Neural crest cell (in vitro differentiated cells): ENCODE data around the gene CNTN4. TPM values are rescaled to one million over a fixed set of nuclear protein-coding genes. Genes with fewer than 3 reads are reported as not detected.

ENCODE experiments used
- DNase-seq: peaks from one replicate; pipeline ENCODE4 v3.0.0; 2021; ENCODE audit warnings: low read depth, mixed read lengths, low spot score
- H3K27ac Mint-ChIP-seq: one replicate; pipeline ENCODE4 v1.8.0; 2021; ENCODE audit warnings: mild to moderate bottlenecking, mixed read lengths; ENCODE audit not compliant: unreplicated experiment
- H3K27me3 Mint-ChIP-seq: 2 replicates; pipeline ENCODE4 v1.8.0; 2021; ENCODE audit warnings: low read depth, mild to moderate bottlenecking, mixed read lengths
- H3K36me3 Mint-ChIP-seq: 2 replicates; pipeline ENCODE4 v1.8.0; 2021; ENCODE audit warnings: low read depth, mild to moderate bottlenecking, mixed read lengths
- H3K4me1 Mint-ChIP-seq: 2 replicates; pipeline ENCODE4 v1.8.0; 2021; ENCODE audit warnings: mixed read lengths
- H3K4me3 Mint-ChIP-seq: one replicate; pipeline ENCODE4 v1.8.0; 2021; ENCODE audit warnings: mild to moderate bottlenecking, mixed read lengths
- H3K9me3 Mint-ChIP-seq: 2 replicates; pipeline ENCODE4 v1.8.0; 2021; ENCODE audit warnings: mixed read lengths
- CTCF ChIP-seq: fragments of 200-600 bp; sonication (generic); conservative IDR thresholded peaks from 2 replicates; pipeline ENCODE4 v1.5.0; 2021; ENCODE audit warnings: antibody characterized with exemption, mild to moderate bottlenecking
- total RNA-seq: library from RNA; stranded (reverse); gene quantifications from 2 replicates; pipeline ENCODE4 v1.2.1, GENCODE V29; 2021

Gene CNTN4
- total RNA-seq, 1 donor from 2014 or later: 2.9 TPM

DNA sequence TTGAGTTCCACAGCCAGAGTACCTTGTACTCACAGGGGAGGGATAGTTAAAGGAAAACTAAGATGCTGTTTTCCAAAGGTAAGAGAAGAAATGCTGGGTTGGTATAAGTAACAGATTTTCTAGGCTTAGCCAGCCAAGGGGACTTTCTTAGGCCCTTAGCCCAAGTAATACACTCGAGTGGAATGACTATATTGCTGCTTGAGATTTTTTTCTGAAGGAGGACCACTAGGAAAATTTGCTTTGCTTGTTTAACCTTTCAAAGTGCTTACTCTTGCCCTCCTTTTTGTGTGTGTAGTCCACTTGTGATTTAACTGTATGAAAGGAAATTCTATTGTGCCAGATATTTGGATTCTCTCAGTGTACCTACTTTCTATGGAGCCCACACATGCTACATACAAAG, 961.0 kb downstream of the CNTN4 start:
- TF ChIP-seq CTCF: no peak
- Mint-ChIP-seq H3K9me3 (no peaks in the 10 kb centered on the region), H3K27ac (no peak overlapping the region), H3K4me1 (peaks cover under 1% of the 10 kb centered on the region), H3K36me3 (no peaks in the 10 kb centered on the region), H3K4me3 (no peak overlapping the region), H3K27me3 (no peaks in the 10 kb centered on the region)
- no peak for DNase-seq

GRCh38 chr3:3064297-3064696, 965.6 kb downstream of the CNTN4 start:
- Mint-ChIP-seq H3K27ac (no peak overlapping the region), H3K4me1 (no peaks in the 10 kb centered on the region), H3K36me3 (no peaks in the 10 kb centered on the region), H3K9me3 (no peaks in the 10 kb centered on the region), H3K27me3 (no peaks in the 10 kb centered on the region), H3K4me3 (no peak overlapping the region)
- DNase-seq: no peak
- TF ChIP-seq CTCF: no peak

DNA sequence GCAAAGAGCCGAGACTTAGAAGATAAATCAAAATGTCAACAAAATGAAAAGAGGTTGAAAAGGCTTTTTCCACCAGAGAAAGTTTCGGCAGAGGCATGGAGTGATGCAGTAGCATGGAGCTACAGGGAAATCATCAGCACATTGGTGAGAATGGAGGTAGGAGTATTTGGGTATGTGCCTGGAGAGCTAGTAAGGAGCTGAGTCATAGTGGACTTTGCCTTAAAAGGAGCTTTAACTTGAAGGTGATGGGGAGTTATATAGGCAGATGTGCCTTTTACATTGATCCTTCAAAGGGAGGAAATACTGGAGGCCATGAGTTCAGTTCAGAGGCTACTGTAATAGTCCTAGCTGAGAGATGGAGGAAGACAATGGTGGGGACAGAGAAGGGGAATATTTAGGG, 967.2 kb downstream of the CNTN4 start:
- TF ChIP-seq CTCF: no peak
- no peak for DNase-seq
- Mint-ChIP-seq H3K27ac (no peak overlapping the region), H3K9me3 (no peaks in the 10 kb centered on the region), H3K4me3 (no peak overlapping the region), H3K4me1 (no peaks in the 10 kb centered on the region), H3K36me3 (no peaks in the 10 kb centered on the region), H3K27me3 (no peaks in the 10 kb centered on the region)

DNA sequence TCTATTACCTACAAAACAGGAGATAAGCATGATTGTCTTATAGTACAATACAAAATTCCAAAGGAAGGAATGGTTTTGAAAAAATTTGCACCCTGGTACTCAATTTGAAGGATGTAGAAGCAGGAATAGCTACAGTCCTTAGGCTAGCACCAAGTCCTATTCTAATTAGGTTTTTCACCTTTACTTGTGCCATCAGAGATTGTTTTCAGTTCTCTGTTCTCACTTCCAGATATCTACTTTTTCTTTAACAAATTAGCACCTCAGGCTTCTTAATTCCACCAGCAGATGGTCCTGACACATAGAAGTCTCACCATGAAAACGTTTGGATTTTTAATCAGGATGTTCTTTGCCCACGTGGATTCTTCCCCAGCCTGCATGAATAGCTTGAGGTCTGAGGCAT, 967.7 kb downstream of the CNTN4 start:
- no peak for DNase-seq
- no peak for TF ChIP-seq CTCF
- H3K27ac Mint-ChIP-seq: no peak overlapping the region
- no peaks in the 10 kb centered on the region for H3K27me3 Mint-ChIP-seq
- H3K4me3 Mint-ChIP-seq: no peak overlapping the region
- no peaks in the 10 kb centered on the region for H3K4me1 Mint-ChIP-seq
- no peaks in the 10 kb centered on the region for H3K9me3 Mint-ChIP-seq
- no peaks in the 10 kb centered on the region for H3K36me3 Mint-ChIP-seq

GRCh38 chr3:3066910-3067309, 968.2 kb downstream of the CNTN4 start:
- no peak for DNase-seq
- H3K4me1 Mint-ChIP-seq: no peaks in the 10 kb centered on the region
- no peaks in the 10 kb centered on the region for H3K27me3 Mint-ChIP-seq
- no peaks in the 10 kb centered on the region for H3K9me3 Mint-ChIP-seq
- H3K36me3 Mint-ChIP-seq: no peaks in the 10 kb centered on the region
- TF ChIP-seq CTCF: no peak
- no peak overlapping the region for H3K4me3 Mint-ChIP-seq
- peak overlapping the region; percentile 13 for H3K27ac Mint-ChIP-seq

DNA sequence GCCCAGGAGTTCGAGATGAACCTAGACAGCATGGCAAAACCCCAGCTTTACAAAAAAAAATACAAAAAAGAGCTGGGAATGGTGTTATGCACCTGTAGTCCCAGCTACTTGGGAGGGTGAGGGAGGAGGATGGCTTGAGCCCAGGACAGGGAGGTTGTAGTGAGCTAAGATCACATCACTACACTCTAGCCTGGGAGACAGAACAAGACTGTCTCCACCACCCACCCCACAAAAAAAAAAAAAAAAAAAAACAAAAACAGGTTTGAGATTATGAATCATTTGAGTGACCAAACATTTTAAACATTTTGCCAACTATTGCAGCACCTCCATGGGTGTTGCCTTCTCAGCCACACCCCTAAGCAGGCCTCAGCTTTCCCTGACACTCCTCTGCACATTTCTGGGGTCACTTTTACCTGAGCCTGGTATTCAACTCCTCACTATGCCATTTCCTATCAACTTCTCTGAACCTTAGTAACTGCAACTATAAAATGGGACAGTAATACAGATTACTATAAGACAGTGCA, 969.8 kb downstream of the CNTN4 start:
- Mint-ChIP-seq H3K27me3 (no peaks in the 10 kb centered on the region), H3K36me3 (no peaks in the 10 kb centered on the region), H3K27ac (no peak overlapping the region), H3K4me1 (no peaks in the 10 kb centered on the region), H3K9me3 (no peaks in the 10 kb centered on the region), H3K4me3 (no peak overlapping the region)
- TF ChIP-seq CTCF: no peak
- DNase-seq: no peak
